OCI-LY1 (cell line): ENCODE data around the gene DLX1.

Experiments used
- CTCF ChIP-seq: fragments of 200-600 bp; sonication (generic), shearing (Covaris generic); IDR thresholded peaks from 2 replicates; pipeline ENCODE4 v1.5.1; 2017; ENCODE audit warnings: mild to moderate bottlenecking, antibody characterized with exemption, low read length, moderate library complexity, mixed read lengths
- EZH2 ChIP-seq: fragments of 200-600 bp; sonication (generic), shearing (Covaris generic); IDR thresholded peaks from 2 replicates; pipeline ENCODE4 v1.8.0; 2017; ENCODE audit warnings: borderline replicate concordance, mixed run types, mild to moderate bottlenecking, antibody characterized with exemption, low read length, moderate library complexity, mixed read lengths

- TF ChIP-seq EZH2 = no peak
- no peak for TF ChIP-seq CTCF
Measured at GRCh38 chr2:172085460-172086159, at the start of gene DLX1.
